GM20000 (cell line): ENCODE measurements around the gene SERGEF.

Experiments used
- DNase-seq: peaks from one replicate; pipeline ENCODE4 v3.0.0; 2012; ENCODE audit warnings: low spot score
- TF ChIP-seq, protein P1 (sequence below): IDR thresholded peaks from 2 replicates; pipeline ENCODE4 v1.5.1; 2012; ENCODE audit warnings: mild to moderate bottlenecking, control low read depth; ENCODE audit errors: extremely low read depth, missing control alignments

SERGEF gene

DNA sequence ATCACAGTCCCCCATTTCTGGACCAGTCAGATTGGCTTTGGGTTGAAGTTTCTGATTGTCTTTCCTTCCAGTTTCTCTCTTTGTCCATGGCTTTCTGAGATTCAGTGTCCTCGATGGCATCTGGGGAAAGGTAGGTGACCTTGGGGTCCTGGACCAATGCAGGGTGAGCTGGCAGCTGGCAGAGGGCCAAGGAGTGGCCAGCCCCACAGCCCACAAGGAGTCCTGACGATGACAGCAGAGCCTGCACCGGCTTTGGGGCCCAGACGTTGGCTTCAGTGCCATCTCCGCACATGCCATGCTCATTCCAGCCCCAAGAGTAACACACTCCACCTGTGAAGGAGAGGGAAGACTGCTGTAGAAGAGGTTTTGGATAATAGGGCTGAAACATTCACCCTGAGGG lies 224.8 kb downstream of the SERGEF start:
- TF ChIP-seq, protein P1, sequence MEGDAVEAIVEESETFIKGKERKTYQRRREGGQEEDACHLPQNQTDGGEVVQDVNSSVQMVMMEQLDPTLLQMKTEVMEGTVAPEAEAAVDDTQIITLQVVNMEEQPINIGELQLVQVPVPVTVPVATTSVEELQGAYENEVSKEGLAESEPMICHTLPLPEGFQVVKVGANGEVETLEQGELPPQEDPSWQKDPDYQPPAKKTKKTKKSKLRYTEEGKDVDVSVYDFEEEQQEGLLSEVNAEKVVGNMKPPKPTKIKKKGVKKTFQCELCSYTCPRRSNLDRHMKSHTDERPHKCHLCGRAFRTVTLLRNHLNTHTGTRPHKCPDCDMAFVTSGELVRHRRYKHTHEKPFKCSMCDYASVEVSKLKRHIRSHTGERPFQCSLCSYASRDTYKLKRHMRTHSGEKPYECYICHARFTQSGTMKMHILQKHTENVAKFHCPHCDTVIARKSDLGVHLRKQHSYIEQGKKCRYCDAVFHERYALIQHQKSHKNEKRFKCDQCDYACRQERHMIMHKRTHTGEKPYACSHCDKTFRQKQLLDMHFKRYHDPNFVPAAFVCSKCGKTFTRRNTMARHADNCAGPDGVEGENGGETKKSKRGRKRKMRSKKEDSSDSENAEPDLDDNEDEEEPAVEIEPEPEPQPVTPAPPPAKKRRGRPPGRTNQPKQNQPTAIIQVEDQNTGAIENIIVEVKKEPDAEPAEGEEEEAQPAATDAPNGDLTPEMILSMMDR, result no peak
- no peak for DNase-seq

DNA sequence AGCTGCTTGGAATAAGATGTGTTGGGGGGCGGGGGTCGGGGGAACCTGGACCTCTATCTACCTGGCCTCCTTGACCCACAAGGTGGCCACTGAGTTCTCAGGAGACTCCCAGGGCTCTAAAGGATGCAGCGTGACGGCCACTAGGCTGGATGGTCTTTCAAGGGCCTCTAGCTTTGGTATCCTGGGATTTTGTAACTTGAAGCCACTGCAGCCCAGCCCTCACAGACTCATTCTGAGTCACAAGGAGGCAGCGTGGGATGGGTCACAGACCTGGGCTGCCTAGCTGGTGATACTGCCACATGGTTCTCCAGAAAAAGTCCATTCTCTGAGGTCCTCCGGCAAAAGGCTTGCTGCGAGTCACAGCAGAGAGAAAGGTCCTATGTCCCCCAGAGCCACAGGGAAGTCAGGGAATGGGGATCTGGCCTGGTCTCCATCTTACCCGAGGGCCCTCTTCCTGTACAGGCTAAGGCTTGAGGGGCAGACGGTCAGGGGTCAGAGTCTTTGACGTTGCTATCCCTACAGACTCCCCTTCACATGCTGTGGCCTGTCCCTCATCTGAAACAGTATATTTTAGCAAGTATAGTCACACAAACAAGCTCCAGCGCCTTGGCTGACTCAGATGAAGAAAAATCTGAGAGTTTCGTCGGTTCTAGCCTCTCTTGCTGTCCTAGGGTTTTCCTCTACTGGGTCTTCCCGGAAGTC lies 225.9 kb downstream of the SERGEF start:
- DNase-seq, result no peak

DNA sequence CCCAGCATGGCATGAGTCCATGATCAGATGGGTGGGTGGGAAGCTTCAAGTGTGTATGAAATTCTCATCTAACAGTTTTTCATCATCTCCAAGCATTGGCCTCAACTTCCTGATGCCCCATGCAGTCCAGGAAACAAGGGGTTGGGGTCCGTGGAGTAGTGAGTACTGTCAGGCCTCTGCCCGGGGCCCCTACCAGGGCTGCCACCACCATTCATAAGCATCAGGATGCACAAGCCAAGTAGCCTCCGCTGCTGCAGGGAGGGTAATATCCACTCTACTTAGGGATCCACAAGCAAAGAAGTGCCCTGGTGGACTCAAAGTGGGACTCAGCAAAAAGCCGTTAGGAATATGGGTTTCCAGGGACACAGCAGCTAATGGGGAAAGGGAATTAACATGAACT lies 229.0 kb downstream of the SERGEF start:
- DNase-seq, result no peak
- TF ChIP-seq, protein P1, result no peak

More for the DNA sequence above, 225.9 kb downstream of the SERGEF start:
- TF ChIP-seq, protein P1, result no peak

DNA sequence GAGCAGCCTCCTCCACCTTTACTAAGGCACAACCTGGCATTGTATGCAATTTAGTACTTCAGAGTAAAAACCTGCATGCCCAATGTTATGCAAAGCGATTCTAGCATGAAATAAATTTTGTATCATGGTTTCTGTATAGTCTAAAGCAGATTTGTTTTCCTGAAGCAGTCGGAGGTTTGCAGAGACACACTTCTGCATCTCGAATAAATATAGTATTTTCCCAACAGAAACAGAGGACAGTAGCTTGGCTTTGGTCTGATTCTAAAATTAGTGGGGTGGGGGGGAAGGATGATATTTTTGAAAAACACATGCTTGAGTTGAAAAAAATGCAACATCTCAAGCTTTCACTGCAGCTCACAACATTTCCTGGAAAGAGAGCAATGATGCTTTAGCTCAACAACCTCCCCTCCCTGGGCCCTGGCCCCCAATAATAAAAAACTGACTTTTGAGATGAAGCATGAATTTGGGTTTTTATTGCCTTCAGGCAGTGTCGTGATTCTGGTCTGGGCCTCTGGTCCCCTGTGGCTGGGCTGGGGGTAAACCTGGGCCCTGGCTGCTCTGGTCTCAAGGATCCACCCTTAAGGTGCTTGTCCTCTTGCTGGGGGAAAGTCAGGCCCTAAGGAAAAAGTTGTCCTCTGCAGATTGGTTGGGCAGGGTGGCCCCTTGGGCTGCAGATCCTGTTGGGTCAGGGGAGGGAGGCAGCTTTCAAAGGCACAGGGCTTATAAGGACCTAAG lies 230.1 kb downstream of the SERGEF start:
- no peak for DNase-seq
- TF ChIP-seq, protein P1, result no peak

DNA sequence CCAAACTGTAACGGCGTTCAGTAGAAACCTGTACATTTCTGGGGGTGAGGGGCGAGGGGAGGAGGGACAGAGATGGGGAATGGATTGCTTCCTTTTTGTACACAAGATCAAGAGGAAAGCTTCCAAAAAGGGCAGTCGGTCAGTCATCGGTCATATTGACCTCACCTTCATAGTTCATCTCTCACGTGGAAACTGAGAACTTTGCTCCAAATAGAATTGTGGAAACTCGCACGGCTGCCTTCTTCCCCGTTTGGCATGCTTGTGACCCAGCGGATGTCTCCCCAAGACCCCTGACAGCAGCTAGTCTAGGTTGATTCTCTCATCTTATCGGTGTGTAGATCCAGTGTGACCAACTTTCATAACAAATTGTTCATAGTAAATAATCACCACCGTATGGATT lies 230.7 kb downstream of the SERGEF start:
- DNase-seq, result no peak
- TF ChIP-seq, protein P1, result no peak

DNA sequence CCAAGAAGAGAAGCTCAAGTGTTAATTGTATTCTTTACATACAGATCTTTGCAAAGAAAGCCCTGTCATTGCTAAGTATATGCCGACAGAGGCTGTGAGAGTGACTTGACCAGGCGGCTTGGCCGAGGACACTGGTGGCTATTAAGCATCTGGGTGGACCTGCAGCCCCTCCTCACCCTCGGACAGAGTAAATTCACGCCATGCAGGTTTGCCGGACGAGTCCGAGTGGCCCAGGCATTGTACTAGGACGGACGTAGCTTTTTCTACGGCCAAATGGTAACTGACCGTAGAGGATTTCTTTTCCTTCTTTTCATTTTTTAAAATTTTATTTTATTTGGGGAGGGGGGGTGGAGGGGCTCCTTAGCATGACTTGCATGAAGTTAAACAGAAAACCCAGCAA lies 231.2 kb downstream of the SERGEF start:
- TF ChIP-seq, protein P1, result no peak
- DNase-seq, result no peak

DNA sequence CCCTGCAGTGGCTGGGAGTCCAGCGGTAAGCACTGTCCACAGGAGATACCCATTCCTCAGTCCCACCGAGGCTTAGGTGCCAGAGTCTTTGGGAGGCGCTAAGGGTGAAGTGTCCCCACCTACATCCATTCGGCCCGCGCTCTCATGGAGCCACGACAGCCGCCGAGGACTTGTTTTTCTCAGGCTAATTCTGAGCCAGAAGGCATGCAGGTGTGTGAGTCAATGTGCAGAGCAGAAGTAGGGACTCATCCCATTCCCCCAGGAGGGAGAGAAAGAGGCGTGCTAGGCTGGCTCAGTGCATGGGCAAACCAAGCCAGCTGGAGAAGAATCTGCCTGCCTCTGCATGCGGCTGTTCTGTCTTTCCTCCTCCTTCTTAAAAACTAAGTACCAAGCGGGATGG lies 231.6 kb downstream of the SERGEF start:
- TF ChIP-seq, protein P1, result no peak
- DNase-seq, result no peak
